ENCODE results near the gene AQP7. TPM values are rescaled to one million over a fixed set of nuclear protein-coding genes. Genes with fewer than 3 reads are reported as not detected.

The AQP7 gene
- total and polyA plus RNA-seq, 2 donors: 1.9 to 8.7 TPM

Small RNAs within 50 kb of the gene (small RNA-seq; reads per million reads assigned to genes)
- gene AL356218.2: not detected
- gene RF00019: not detected

Other genes starting within 250 kb of the AQP7 start
- gene B4GALT1, start 235.2 kb downstream of the AQP7 start, total RNA-seq: 36.4 TPM
- 57.7 TPM for gene B4GALT1, start 235.2 kb downstream of the AQP7 start, polyA plus RNA-seq
- not detected for gene SPINK4, start 162.4 kb downstream of the AQP7 start, total RNA-seq
- 2.6 TPM for gene SPINK4, start 162.4 kb downstream of the AQP7 start, polyA plus RNA-seq
- gene BAG1, start 137.9 kb downstream of the AQP7 start, total RNA-seq: 46.8 TPM
- 142 TPM for gene BAG1, start 137.9 kb downstream of the AQP7 start, polyA plus RNA-seq
- 76.9 TPM for gene CHMP5, start 137.5 kb downstream of the AQP7 start, total RNA-seq
- 79.6 TPM for gene CHMP5, start 137.5 kb downstream of the AQP7 start, polyA plus RNA-seq
- gene NFX1, start 112.1 kb downstream of the AQP7 start, total RNA-seq: 24.1 TPM
- 21.9 TPM for gene NFX1, start 112.1 kb downstream of the AQP7 start, polyA plus RNA-seq
- gene AQP3, start 45.0 kb upstream of the AQP7 start, total RNA-seq: 27.1 TPM
- 126 TPM for gene AQP3, start 45.0 kb upstream of the AQP7 start, polyA plus RNA-seq
- gene NOL6, start 71.4 kb upstream of the AQP7 start, total RNA-seq: 17.3 TPM
- gene NOL6, start 71.4 kb upstream of the AQP7 start, polyA plus RNA-seq: 23.1 TPM
- 7.1 TPM for gene ANKRD18B, start 121.7 kb upstream of the AQP7 start, total RNA-seq
- gene ANKRD18B, start 121.7 kb upstream of the AQP7 start, polyA plus RNA-seq: 0.43 TPM

Measured in urinary bladder (tissue), 2 donors.